IMR-90 (cell line): ENCODE data around the gene ARHGAP18. TPM values are rescaled to one million over a fixed set of nuclear protein-coding genes. Genes with fewer than 3 reads are reported as not detected.

Experiments
- ATAC-seq: fragments of 200-7000 bp; cut with Tn5 transposase; 2 replicates; pipeline ENCODE4 v1.9.1; 2020; ENCODE audit warnings: low read depth, mild to moderate bottlenecking, moderate library complexity
- BruUV-seq: library from RNA; stranded (reverse); fragments of 400-500 nt; replicated peaks from 2 replicates; lab custom pipeline; 2021; lab: Mats Ljungman, UMichigan
- CTCF ChIA-PET: fragments of 300-600 bp; formaldehyde crosslinking; extraction: SDS; loops from one replicate; lab custom pipeline; 2021; ENCODE audit warnings: antibody characterized with exemption; lab: Yijun Ruan, JAX
- POLR2A ChIA-PET: fragments of 300-600 bp; sonication (Branson Sonifier 250); formaldehyde crosslinking; loops from one replicate; lab custom pipeline; 2022; ENCODE audit warnings: antibody characterized with exemption; ENCODE audit not compliant: unreplicated experiment; lab: Charles Lee
- DNase-seq: peaks from one replicate; pipeline ENCODE4 v3.0.0; 2013
- H2AFZ ChIP-seq: replicated peaks from 2 replicates; pipeline ENCODE3; 2013; ENCODE audit warnings: low read length, mild to moderate bottlenecking; ENCODE audit not compliant: poor library complexity
- H2AK5ac ChIP-seq: 2 replicates; pipeline ENCODE4 v1.6.1; 2013; ENCODE audit warnings: low read depth, low read length, inconsistent platforms
- H2AK9ac ChIP-seq: replicated peaks from 2 replicates; pipeline ENCODE3; 2013; ENCODE audit warnings: mild to moderate bottlenecking, low read depth, low read length, moderate library complexity; ENCODE audit not compliant: poor library complexity
- H2BK120ac ChIP-seq: 2 replicates; pipeline ENCODE4 v1.6.1; 2013; ENCODE audit warnings: low read depth, low read length, inconsistent platforms
- H2BK15ac ChIP-seq: 3 replicates; pipeline ENCODE4 v1.6.1; 2013; ENCODE audit warnings: low read depth, low read length, inconsistent platforms
- H2BK20ac ChIP-seq: 2 replicates; pipeline ENCODE4 v1.6.1; 2013; ENCODE audit warnings: low read depth, mild to moderate bottlenecking, inconsistent platforms, low read length, moderate library complexity
- H2BK5ac ChIP-seq: 2 replicates; pipeline ENCODE4 v1.6.1; 2013; ENCODE audit warnings: mild to moderate bottlenecking, low read depth, low read length, inconsistent platforms; ENCODE audit not compliant: poor library complexity, severe bottlenecking
- H3K14ac ChIP-seq: replicated peaks from 2 replicates; pipeline ENCODE4 v1.6.1; 2013; ENCODE audit warnings: low read depth, low read length, inconsistent platforms
- H3K18ac ChIP-seq: 2 replicates; pipeline ENCODE4 v1.6.1; 2013; ENCODE audit warnings: low read depth, low read length, control low read depth
- H3K23ac ChIP-seq: 2 replicates; pipeline ENCODE4 v1.6.1; 2013; ENCODE audit warnings: low read depth, low read length, inconsistent platforms
- H3K27ac ChIP-seq: 2 replicates; pipeline ENCODE4 v1.5.1; 2013; ENCODE audit warnings: mild to moderate bottlenecking, control low read depth, low read length; ENCODE audit not compliant: insufficient read depth
- H3K27me3 ChIP-seq: 2 replicates; pipeline ENCODE4 v1.6.1; 2013; ENCODE audit warnings: low read length; ENCODE audit not compliant: control insufficient read depth, insufficient read depth
- H3K36me3 ChIP-seq: 2 replicates; pipeline ENCODE4 v1.6.1; 2013; ENCODE audit warnings: low read length, mixed read lengths; ENCODE audit not compliant: control insufficient read depth, insufficient read depth
- H3K4ac ChIP-seq: 2 replicates; pipeline ENCODE4 v1.6.1; 2013; ENCODE audit warnings: low read depth, low read length, inconsistent platforms
- H3K4me1 ChIP-seq: 2 replicates; pipeline ENCODE4 v1.6.1; 2013; ENCODE audit warnings: low read length, mixed read lengths; ENCODE audit not compliant: control insufficient read depth, insufficient read depth
- H3K4me2 ChIP-seq: 2 replicates; pipeline ENCODE4 v1.6.1; 2013; ENCODE audit warnings: low read depth, mild to moderate bottlenecking, control low read depth, low read length, moderate library complexity
- H3K4me3 ChIP-seq: 2 replicates; pipeline ENCODE4 v1.5.1; 2013; ENCODE audit warnings: low read depth, mild to moderate bottlenecking, control low read depth, low read length, moderate library complexity; ENCODE audit not compliant: insufficient read depth
- H3K56ac ChIP-seq: 2 replicates; pipeline ENCODE4 v1.6.1; 2013; ENCODE audit warnings: low read length, inconsistent platforms; ENCODE audit not compliant: insufficient read depth; ENCODE audit errors: extremely low read depth
- H3K79me1 ChIP-seq, 2 experiments: 2 replicates each; pipeline ENCODE4 v1.6.1; 2013; ENCODE audit warnings: low read length in 2 of 2, inconsistent platforms in 1 of 2, low read depth in 1 of 2
- H3K9ac ChIP-seq: 2 replicates; pipeline ENCODE4 v1.6.1; 2013; ENCODE audit warnings: low read depth, low read length, control low read depth
- H3K9me1 ChIP-seq: 2 replicates; pipeline ENCODE4 v1.6.1; 2013; ENCODE audit warnings: low read length, inconsistent platforms; ENCODE audit not compliant: insufficient read depth
- H3K9me3 ChIP-seq: 2 replicates; pipeline ENCODE4 v1.6.1; 2013; ENCODE audit warnings: low read length; ENCODE audit not compliant: control insufficient read depth, insufficient read depth
- H4K20me1 ChIP-seq: 2 replicates; pipeline ENCODE4 v1.6.1; 2013; ENCODE audit warnings: low read length, inconsistent platforms; ENCODE audit not compliant: insufficient read depth
- H4K5ac ChIP-seq: 2 replicates; pipeline ENCODE4 v1.6.1; 2013; ENCODE audit warnings: mild to moderate bottlenecking, low read depth, low read length, control low read depth
- H4K8ac ChIP-seq, 2 experiments: 2 replicates each; pipeline ENCODE4 v1.6.1; 2013; ENCODE audit warnings: low read depth in 2 of 2, low read length in 2 of 2, control low read depth in 1 of 2, inconsistent platforms in 1 of 2
- H4K91ac ChIP-seq: 2 replicates; pipeline ENCODE4 v1.6.1; 2013; ENCODE audit warnings: low read depth, low read length, inconsistent platforms; ENCODE audit not compliant: insufficient read depth
- CHD1 ChIP-seq: IDR thresholded peaks from 2 replicates; pipeline ENCODE4 v1.6.1; 2012; ENCODE audit warnings: low read depth, low read length, improper control_type of control experiment
- MAFK ChIP-seq: IDR thresholded peaks from 2 replicates; pipeline ENCODE4 v1.6.1; 2012; ENCODE audit warnings: low read depth, low read length, improper control_type of control experiment
- MAZ ChIP-seq: IDR thresholded peaks from 2 replicates; pipeline ENCODE4 v1.6.1; 2012; ENCODE audit warnings: low read depth, mild to moderate bottlenecking, low read length, improper control_type of control experiment, moderate library complexity, borderline replicate concordance
- MXI1 ChIP-seq: IDR thresholded peaks from 2 replicates; pipeline ENCODE4 v1.6.1; 2012; ENCODE audit warnings: low read depth, mild to moderate bottlenecking, low read length, moderate library complexity, borderline replicate concordance
- POLR2A ChIP-seq: IDR thresholded peaks from 2 replicates; pipeline ENCODE4 v1.6.1; 2012; ENCODE audit warnings: mild to moderate bottlenecking, low read depth, low read length
- RAD21 ChIP-seq: IDR thresholded peaks from 2 replicates; pipeline ENCODE4 v1.6.1; 2012; ENCODE audit warnings: low read length, improper control_type of control experiment
- RCOR1 ChIP-seq: IDR thresholded peaks from 2 replicates; pipeline ENCODE4 v1.6.1; 2012; ENCODE audit warnings: mild to moderate bottlenecking, low read length, improper control_type of control experiment; ENCODE audit not compliant: insufficient replicate concordance
- RFX5 ChIP-seq: IDR thresholded peaks from 2 replicates; pipeline ENCODE4 v1.8.0; 2012; ENCODE audit warnings: low read depth, mild to moderate bottlenecking, low read length, moderate library complexity
- SMC3 ChIP-seq: fragments of 150-350 bp; IDR thresholded peaks from 2 replicates; pipeline ENCODE4 v1.6.1; 2016; ENCODE audit warnings: low read depth, mild to moderate bottlenecking, antibody characterized with exemption, low read length, moderate library complexity
- USF2 ChIP-seq: fragments of 150-350 bp; IDR thresholded peaks from 2 replicates; pipeline ENCODE4 v1.6.1; 2017; ENCODE audit warnings: mild to moderate bottlenecking, antibody characterized with exemption, low read length, low read depth
- WGBS, 2 experiments: methylation state at CpG; one replicate each; pipeline versions ENCODE4 v1.1.5 to v1.1.7; 2013; ENCODE audit warnings: missing lambda C conversion rate in 2 of 2; ENCODE audit not compliant: insufficient read length in 1 of 2; ENCODE audit errors: extremely low coverage in 2 of 2; 5-methylcytosine and 5-hydroxymethylcytosine counted together
- dilution Hi-C: fragments of 300-500 bp; cut with HindIII; formaldehyde crosslinking; loops from one replicate; pipeline ENCODE4 v1.14.3; 2018; ENCODE audit warnings: low sequenced_read_pairs; ENCODE audit not compliant: unreplicated experiment
- in situ Hi-C: fragments of 300-500 bp; cut with MboI; formaldehyde crosslinking; loops from 3 replicates; pipeline ENCODE4 v1.14.3; 2019; ENCODE audit warnings: low sequenced_read_pairs, inconsistent platforms, mixed read lengths
- intact Hi-C: fragments of 100-400 bp; cut with micrococcal nuclease; formaldehyde crosslinking; loops from 2 replicates; pipeline ENCODE4 v1.10.0; 2022
- polyA plus RNA-seq, 3 experiments: library from polyadenylated mRNA; depleted of rRNA; stranded (reverse); fragments of >200 nt; gene quantifications; 2 replicates each; pipeline ENCODE4 v1.2.3, GENCODE V29; 2012; ENCODE audit warnings: low replicate concordance in 1 of 3
- total RNA-seq: library from RNA; depleted of rRNA; stranded (reverse); fragments of >200 nt; gene quantifications from 2 replicates; pipeline ENCODE4 v1.2.3, GENCODE V29; 2012
- TF ChIP-seq, protein P1 (sequence below): fragments of 150-350 bp; IDR thresholded peaks from 2 replicates; pipeline ENCODE4 v1.6.1; 2016; ENCODE audit warnings: low read depth, mild to moderate bottlenecking, low read length, moderate library complexity, borderline replicate concordance
- TF ChIP-seq, protein P2 (sequence below): conservative IDR thresholded peaks from 2 replicates; pipeline ENCODE4 v1.5.1; 2012; ENCODE audit warnings: mild to moderate bottlenecking, low read depth, low read length, improper control_type of control experiment

Gene ARHGAP18
- total and polyA plus RNA-seq, 2 of the 4 experiments (the other 2 are of a cell fraction), result 6.2 to 17.0 TPM

DNA sequence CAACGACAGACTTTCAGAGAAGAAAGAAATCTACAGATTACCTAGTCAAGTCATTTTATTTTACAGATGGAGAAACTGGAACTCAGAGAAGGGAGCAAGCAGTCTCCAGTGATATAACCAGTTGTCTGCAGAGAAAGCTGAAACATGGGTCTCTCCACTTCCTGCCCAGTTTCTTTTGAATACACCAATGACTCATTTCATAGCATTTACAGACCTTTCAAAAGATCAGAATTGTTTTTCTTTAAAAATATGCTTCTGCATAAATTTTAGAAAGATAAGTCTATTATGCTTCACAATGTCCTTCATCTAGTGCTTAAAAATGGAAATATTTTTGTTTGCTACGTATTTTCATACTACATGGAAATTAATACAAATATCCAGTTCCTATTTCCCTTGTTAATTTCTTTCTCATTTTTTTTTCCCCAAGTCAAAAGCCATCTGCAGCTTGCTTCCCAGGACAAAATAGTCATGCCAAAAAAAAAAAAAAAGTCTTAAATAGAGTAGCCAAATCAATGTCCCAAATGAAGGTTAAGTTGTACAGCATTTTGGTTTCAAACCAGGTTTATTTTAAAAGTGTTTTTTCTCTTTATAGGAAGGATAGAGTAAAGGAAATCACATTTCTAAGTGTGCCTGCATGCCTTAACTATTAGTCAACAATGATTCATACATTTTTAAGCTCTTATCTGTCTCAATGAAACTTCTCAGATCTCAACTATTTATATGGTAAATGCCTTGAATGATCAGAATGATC is 36.9 kb downstream of the ARHGAP18 start (continued):
- TF ChIP-seq MXI1 (no peak), RFX5 (0 out of 2 replicates have a peak, but pooled peaks have one; percentile 34)

DNA sequence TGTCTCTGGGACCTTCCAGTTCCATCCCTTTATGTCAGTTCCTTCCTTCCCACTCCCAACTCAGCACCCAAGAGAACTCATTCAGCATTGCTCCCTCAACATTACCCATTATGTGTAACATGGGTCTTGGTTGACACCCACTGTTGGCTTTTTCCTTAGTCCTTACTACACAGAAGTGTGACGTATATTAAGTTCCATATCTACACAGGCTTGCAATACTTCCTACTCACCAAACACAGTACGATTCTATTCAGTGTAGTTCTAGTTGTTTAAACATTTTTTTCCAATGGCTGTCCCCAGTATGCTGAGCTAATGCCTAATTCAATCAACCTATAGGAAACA is 37.7 kb downstream of the ARHGAP18 start:
- Histone ChIP-seq H3K4me3 (no peak overlapping the region), H2BK5ac (peak overlapping the region; percentile 92), H4K20me1 (no peaks in the 10 kb centered on the region), H3K4me2 (peak overlapping the region; percentile 68; the same call in 1 of the 2 replicates), H2BK15ac (peak overlapping the region; percentile 100), H3K9me1 (peaks cover 7% of the 10 kb centered on the region; the same call in 1 of the 2 replicates), H3K56ac (peak overlapping the region; percentile 95), H3K36me3 (no peaks in the 10 kb centered on the region), H4K8ac (peak overlapping the region; percentile 95 to 99), H3K4ac (peak overlapping the region; percentile 99), H3K23ac (peak overlapping the region; percentile 91), H4K91ac (peak overlapping the region; percentile 99), H2AK9ac (peak overlapping the region; percentile 50), H3K4me1 (peaks cover 16% of the 10 kb centered on the region), H3K18ac (peak overlapping the region; percentile 96), H3K14ac (peak overlapping the region; percentile 98), H3K9ac (no peak overlapping the region), H2AFZ (no peak overlapping the region), H3K9me3 (no peaks in the 10 kb centered on the region), H3K79me1 (peaks cover 39 to 64% of the 10 kb centered on the region in 2 experiments), H2BK120ac (peak overlapping the region; percentile 99), H2BK20ac (peak overlapping the region; percentile 99), H4K5ac (peak overlapping the region; percentile 92), H2AK5ac (peak overlapping the region; percentile 99), H3K27me3 (no peaks in the 10 kb centered on the region), H3K27ac (peak overlapping the region; percentile 95)
- dilution Hi-C loops, result no loop called here
- intact Hi-C loops, result loop anchor here (5.0 kb wide), 1 partner anchor 350 kb away; no protein-coding TSS in a partner anchor
- ChIA-PET CTCF (no interaction called here), POLR2A (interaction anchor here (1.1 to 1.2 kb wide), 2 partner anchors 12 to 15 kb away, joined by 3 to 8 read pairs; no protein-coding TSS in a partner anchor)
- DNase-seq (no peak), ATAC-seq (peak; percentile 36)
- no TSS peak for BruUV-seq
- no CpG with 5 or more reads among the region's 2 CpGs for WGBS, 2 experiments
- in situ Hi-C loops, result loop anchor here (5.0 kb wide), 1 partner anchor 75 kb away; no protein-coding TSS in a partner anchor
- no peak for TF ChIP-seq RFX5
- TF ChIP-seq POLR2A, result no peak
- TF ChIP-seq, protein P1, sequence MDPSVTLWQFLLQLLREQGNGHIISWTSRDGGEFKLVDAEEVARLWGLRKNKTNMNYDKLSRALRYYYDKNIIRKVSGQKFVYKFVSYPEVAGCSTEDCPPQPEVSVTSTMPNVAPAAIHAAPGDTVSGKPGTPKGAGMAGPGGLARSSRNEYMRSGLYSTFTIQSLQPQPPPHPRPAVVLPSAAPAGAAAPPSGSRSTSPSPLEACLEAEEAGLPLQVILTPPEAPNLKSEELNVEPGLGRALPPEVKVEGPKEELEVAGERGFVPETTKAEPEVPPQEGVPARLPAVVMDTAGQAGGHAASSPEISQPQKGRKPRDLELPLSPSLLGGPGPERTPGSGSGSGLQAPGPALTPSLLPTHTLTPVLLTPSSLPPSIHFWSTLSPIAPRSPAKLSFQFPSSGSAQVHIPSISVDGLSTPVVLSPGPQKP, result no peak
- no peak for TF ChIP-seq MAFK
- no peak for TF ChIP-seq CHD1
- no peak for TF ChIP-seq RCOR1
- TF ChIP-seq RAD21, result no peak
- no peak for TF ChIP-seq MAZ
- TF ChIP-seq MXI1, result no peak
- no peak for TF ChIP-seq USF2
- no peak for TF ChIP-seq SMC3
- TF ChIP-seq, protein P2, sequence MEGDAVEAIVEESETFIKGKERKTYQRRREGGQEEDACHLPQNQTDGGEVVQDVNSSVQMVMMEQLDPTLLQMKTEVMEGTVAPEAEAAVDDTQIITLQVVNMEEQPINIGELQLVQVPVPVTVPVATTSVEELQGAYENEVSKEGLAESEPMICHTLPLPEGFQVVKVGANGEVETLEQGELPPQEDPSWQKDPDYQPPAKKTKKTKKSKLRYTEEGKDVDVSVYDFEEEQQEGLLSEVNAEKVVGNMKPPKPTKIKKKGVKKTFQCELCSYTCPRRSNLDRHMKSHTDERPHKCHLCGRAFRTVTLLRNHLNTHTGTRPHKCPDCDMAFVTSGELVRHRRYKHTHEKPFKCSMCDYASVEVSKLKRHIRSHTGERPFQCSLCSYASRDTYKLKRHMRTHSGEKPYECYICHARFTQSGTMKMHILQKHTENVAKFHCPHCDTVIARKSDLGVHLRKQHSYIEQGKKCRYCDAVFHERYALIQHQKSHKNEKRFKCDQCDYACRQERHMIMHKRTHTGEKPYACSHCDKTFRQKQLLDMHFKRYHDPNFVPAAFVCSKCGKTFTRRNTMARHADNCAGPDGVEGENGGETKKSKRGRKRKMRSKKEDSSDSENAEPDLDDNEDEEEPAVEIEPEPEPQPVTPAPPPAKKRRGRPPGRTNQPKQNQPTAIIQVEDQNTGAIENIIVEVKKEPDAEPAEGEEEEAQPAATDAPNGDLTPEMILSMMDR, result no peak
